Panc1 (cell line): ENCODE results near the gene RBX1. TPM values are rescaled to one million over a fixed set of nuclear protein-coding genes. Genes with fewer than 3 reads are reported as not detected.

Source experiments
- ATAC-seq: fragments of 200-7000 bp; cut with Tn5 transposase; 2 replicates; pipeline ENCODE4 v1.9.1; 2020; ENCODE audit warnings: mild to moderate bottlenecking, moderate library complexity
- BruUV-seq: library from RNA; stranded (reverse); fragments of 400-500 nt; replicated peaks from 2 replicates; lab custom pipeline; 2021; lab: Mats Ljungman, UMichigan
- CTCF ChIA-PET: fragments of 300-600 bp; sonication (Branson Sonifier 250); formaldehyde crosslinking; loops from one replicate; lab custom pipeline; 2022; ENCODE audit warnings: antibody characterized with exemption; lab: Charles Lee
- POLR2A ChIA-PET: fragments of 300-600 bp; sonication (Branson Sonifier 250); formaldehyde crosslinking; loops from one replicate; lab custom pipeline; 2022; ENCODE audit warnings: antibody characterized with exemption; lab: Charles Lee
- DNase-seq: peaks from one replicate; pipeline ENCODE4 v3.0.0-alpha.2; 2010; ENCODE audit warnings: low read depth, low spot score
- H3K27ac ChIP-seq: 2 replicates; pipeline ENCODE4 v1.5.1; 2011; ENCODE audit warnings: mild to moderate bottlenecking, low read length, inconsistent platforms
- H3K27me3 ChIP-seq: fragments of 200-500 bp; sonication (Bioruptor generic); 2 replicates; pipeline ENCODE4 v1.6.0; 2014; ENCODE audit warnings: low read length, inconsistent platforms; ENCODE audit not compliant: control insufficient read depth, insufficient read depth
- H3K36me3 ChIP-seq: fragments of 200-500 bp; sonication (Bioruptor generic); 2 replicates; pipeline ENCODE4 v1.5.1; 2014; ENCODE audit warnings: inconsistent platforms, mild to moderate bottlenecking, low read length, moderate library complexity; ENCODE audit not compliant: control insufficient read depth, insufficient read depth
- H3K4me1 ChIP-seq: 2 replicates; pipeline ENCODE4 v1.5.1; 2011; ENCODE audit warnings: inconsistent platforms, mild to moderate bottlenecking, low read length, moderate library complexity; ENCODE audit not compliant: control insufficient read depth, insufficient read depth
- H3K4me3 ChIP-seq, 2 experiments: 2 replicates each; pipeline ENCODE4 v1.5.1; 2011 to 2012; ENCODE audit warnings: low read depth in 2 of 2, low read length in 2 of 2, mild to moderate bottlenecking in 2 of 2, inconsistent platforms in 1 of 2, moderate library complexity in 1 of 2
- H3K9me3 ChIP-seq: fragments of 200-500 bp; sonication (Bioruptor generic); 2 replicates; pipeline ENCODE4 v1.5.1; 2014; ENCODE audit warnings: low read depth, mild to moderate bottlenecking, inconsistent platforms, low read length, moderate library complexity; ENCODE audit not compliant: control insufficient read depth, insufficient read depth
- POLR2AphosphoS5 ChIP-seq: IDR thresholded peaks from 2 replicates; pipeline ENCODE4 v1.6.1; 2012; ENCODE audit warnings: mild to moderate bottlenecking, low read depth, low read length, moderate library complexity
- SIN3A ChIP-seq: IDR thresholded peaks from 2 replicates; pipeline ENCODE4 v1.6.1; 2012; ENCODE audit warnings: low read depth, mild to moderate bottlenecking, low read length, moderate library complexity, borderline replicate concordance; ENCODE audit not compliant: insufficient read depth
- TCF7L2 ChIP-seq: IDR thresholded peaks from 2 replicates; pipeline ENCODE4 v1.6.1; 2011; ENCODE audit warnings: mild to moderate bottlenecking, low read depth, low read length, inconsistent platforms
- in situ Hi-C: cut with HindIII; loops from 2 replicates; pipeline ENCODE4 v1.10.0; 2016; ENCODE audit warnings: low sequenced_read_pairs, low pct_unique_long_range_greater_than_20kb
- intact Hi-C: fragments of 100-400 bp; cut with micrococcal nuclease; formaldehyde crosslinking; loops from one replicate; pipeline ENCODE4 v1.10.0; 2022; ENCODE audit not compliant: unreplicated experiment
- total RNA-seq: library from RNA; stranded (reverse); gene quantifications from one replicate; pipeline ENCODE4 v1.2.1, GENCODE V29; 2021; ENCODE audit not compliant: unreplicated experiment
- TF ChIP-seq, protein P1 (sequence below): fragments of 450-650 bp; IDR thresholded peaks from 2 replicates; pipeline ENCODE4 v1.5.1; 2017; ENCODE audit warnings: mild to moderate bottlenecking
- TF ChIP-seq, protein P2 (sequence below), 2 experiments: IDR thresholded peaks; 2 replicates each; pipeline ENCODE4 v1.6.1; 2011 to 2012; ENCODE audit warnings: low read depth in 2 of 2, control low read depth in 1 of 2, low read length in 1 of 2, mild to moderate bottlenecking in 1 of 2, moderate library complexity in 1 of 2; ENCODE audit not compliant: insufficient read depth in 1 of 2

Gene RBX1
- total RNA-seq, 1 experiment from 2014 or later, result 50.7 TPM

DNA sequence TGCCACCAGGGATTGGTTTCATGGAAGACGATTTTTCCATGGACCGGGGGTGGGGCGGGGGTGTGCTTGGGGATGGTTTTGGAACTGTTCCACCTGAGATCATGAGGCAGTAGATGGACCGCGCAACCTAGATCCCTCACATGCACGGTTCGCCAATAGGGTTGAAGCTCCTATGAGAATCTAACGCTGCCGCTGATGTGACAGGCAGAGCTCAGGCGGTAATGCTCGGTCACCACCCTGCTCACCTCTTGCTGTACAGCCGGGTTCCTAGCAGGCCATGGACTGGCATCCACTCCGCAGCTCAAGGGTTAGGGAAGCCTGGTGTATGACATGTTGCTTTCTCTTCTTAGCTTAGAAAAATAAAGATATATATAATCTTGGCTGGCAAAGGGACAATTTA, 22.0 kb downstream of the RBX1 start:
- TF ChIP-seq SIN3A (no peak), POLR2AphosphoS5 (no peak), TCF7L2 (no peak)
- TF ChIP-seq, protein P1, sequence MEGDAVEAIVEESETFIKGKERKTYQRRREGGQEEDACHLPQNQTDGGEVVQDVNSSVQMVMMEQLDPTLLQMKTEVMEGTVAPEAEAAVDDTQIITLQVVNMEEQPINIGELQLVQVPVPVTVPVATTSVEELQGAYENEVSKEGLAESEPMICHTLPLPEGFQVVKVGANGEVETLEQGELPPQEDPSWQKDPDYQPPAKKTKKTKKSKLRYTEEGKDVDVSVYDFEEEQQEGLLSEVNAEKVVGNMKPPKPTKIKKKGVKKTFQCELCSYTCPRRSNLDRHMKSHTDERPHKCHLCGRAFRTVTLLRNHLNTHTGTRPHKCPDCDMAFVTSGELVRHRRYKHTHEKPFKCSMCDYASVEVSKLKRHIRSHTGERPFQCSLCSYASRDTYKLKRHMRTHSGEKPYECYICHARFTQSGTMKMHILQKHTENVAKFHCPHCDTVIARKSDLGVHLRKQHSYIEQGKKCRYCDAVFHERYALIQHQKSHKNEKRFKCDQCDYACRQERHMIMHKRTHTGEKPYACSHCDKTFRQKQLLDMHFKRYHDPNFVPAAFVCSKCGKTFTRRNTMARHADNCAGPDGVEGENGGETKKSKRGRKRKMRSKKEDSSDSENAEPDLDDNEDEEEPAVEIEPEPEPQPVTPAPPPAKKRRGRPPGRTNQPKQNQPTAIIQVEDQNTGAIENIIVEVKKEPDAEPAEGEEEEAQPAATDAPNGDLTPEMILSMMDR, result no peak
- TF ChIP-seq, protein P2, sequence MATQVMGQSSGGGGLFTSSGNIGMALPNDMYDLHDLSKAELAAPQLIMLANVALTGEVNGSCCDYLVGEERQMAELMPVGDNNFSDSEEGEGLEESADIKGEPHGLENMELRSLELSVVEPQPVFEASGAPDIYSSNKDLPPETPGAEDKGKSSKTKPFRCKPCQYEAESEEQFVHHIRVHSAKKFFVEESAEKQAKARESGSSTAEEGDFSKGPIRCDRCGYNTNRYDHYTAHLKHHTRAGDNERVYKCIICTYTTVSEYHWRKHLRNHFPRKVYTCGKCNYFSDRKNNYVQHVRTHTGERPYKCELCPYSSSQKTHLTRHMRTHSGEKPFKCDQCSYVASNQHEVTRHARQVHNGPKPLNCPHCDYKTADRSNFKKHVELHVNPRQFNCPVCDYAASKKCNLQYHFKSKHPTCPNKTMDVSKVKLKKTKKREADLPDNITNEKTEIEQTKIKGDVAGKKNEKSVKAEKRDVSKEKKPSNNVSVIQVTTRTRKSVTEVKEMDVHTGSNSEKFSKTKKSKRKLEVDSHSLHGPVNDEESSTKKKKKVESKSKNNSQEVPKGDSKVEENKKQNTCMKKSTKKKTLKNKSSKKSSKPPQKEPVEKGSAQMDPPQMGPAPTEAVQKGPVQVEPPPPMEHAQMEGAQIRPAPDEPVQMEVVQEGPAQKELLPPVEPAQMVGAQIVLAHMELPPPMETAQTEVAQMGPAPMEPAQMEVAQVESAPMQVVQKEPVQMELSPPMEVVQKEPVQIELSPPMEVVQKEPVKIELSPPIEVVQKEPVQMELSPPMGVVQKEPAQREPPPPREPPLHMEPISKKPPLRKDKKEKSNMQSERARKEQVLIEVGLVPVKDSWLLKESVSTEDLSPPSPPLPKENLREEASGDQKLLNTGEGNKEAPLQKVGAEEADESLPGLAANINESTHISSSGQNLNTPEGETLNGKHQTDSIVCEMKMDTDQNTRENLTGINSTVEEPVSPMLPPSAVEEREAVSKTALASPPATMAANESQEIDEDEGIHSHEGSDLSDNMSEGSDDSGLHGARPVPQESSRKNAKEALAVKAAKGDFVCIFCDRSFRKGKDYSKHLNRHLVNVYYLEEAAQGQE (IDR thresholded peaks at IDR 0.05; ENCODE audit: insufficient read depth in 1 of 2, low read depth in 2 of 2, low read length in 1 of 2), result no peak
- DNase-seq (no peak), ATAC-seq (no peak)
- intact Hi-C loops, result no loop called here
- ChIA-PET CTCF (interaction anchor here (0.6 kb wide), 1 partner anchor 1728 kb away, joined by 11 read pairs; the partner anchor contains the start of gene PDGFB), POLR2A (interaction anchor here (0.7 kb wide), 1 partner anchor 106 kb away, joined by 3 read pairs; no protein-coding TSS in a partner anchor)
- Histone ChIP-seq H3K9me3 (no peaks in the 10 kb centered on the region), H3K4me3 (no peak overlapping the region), H3K36me3 (peaks cover 2% of the 10 kb centered on the region; the same call in 1 of the 2 replicates), H3K27me3 (no peaks in the 10 kb centered on the region), H3K27ac (no peak overlapping the region), H3K4me1 (no peaks in the 10 kb centered on the region)
- in situ Hi-C loops, result no loop called here
- no TSS peak for BruUV-seq

DNA sequence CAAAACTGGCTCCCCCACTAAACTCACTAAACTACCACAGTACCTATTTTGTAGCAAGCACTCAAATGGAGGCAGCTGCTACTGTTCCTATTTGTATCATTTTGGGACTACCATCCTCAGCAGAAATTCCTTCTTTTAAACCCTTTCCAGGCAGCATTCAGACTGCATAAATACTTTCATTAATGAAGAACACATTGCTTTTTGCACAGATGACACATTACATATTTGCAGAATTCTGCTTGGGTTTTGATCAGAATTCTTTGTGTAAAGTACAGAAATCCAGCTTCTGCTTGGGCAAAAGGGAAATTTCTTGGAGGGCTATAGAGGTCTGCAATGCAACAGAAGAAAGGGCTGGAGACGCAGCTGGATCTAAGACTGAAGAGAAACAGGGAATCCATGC, 24.2 kb downstream of the RBX1 start:
- TF ChIP-seq POLR2AphosphoS5 (no peak), TCF7L2 (no peak)
- TF ChIP-seq, protein P1, result no peak
- TF ChIP-seq, protein P2 (IDR thresholded peaks at IDR 0.05; ENCODE audit: insufficient read depth in 1 of 2, low read depth in 2 of 2, low read length in 1 of 2), result no peak
- H3K4me1 ChIP-seq, result no peaks in the 10 kb centered on the region
- H3K4me3 ChIP-seq, result no peak overlapping the region
- intact Hi-C loops (no loop called here), in situ Hi-C loops (no loop called here)
- CTCF ChIA-PET, result no interaction called here
- POLR2A ChIA-PET, result no interaction called here
- no peaks in the 10 kb centered on the region for H3K9me3 ChIP-seq
- no peak for ATAC-seq
- H3K27ac ChIP-seq, result no peak overlapping the region
- BruUV-seq, result no TSS peak
- no peak for DNase-seq
- peaks cover 2% of the 10 kb centered on the region; the same call in 1 of the 2 replicates for H3K36me3 ChIP-seq
- no peaks in the 10 kb centered on the region for H3K27me3 ChIP-seq
